Gastrocnemius medialis (tissue), 4 donors: ENCODE results near the gene OPA3. TPM values are rescaled to one million over a fixed set of nuclear protein-coding genes. Genes with fewer than 3 reads are reported as not detected.

Experiments used
- ATAC-seq, 2 donors: fragments of 150-250 bp; one replicate each; pipeline ENCODE4 v1.9.1; 2016
- DNase-seq, 2 donors: peaks; one replicate each; pipeline ENCODE4 v3.0.0-alpha.2; 2019
- H3K27ac ChIP-seq, 4 donors: fragments of 200-600 bp; sonication (generic); 1 replicate in 1 of 4; 2 replicates in 3 of 4; pipeline ENCODE4 v1.5.1; 2016 to 2018; ENCODE audit warnings: mild to moderate bottlenecking in 2 of 4, moderate library complexity in 1 of 4
- H3K27me3 ChIP-seq, 3 donors: fragments of 200-600 bp; sonication (generic) in 2 of 3; 1 replicate in 1 of 3; 2 replicates in 2 of 3; pipeline versions ENCODE4 v1.5.1 to v1.6.0; 2016 to 2019; ENCODE audit warnings: mild to moderate bottlenecking in 1 of 3, moderate library complexity in 1 of 3
- H3K36me3 ChIP-seq, 2 donors: fragments of 200-600 bp; sonication (generic) in 1 of 2; one replicate each; pipeline ENCODE4 v1.5.1; 2017 to 2018
- H3K4me1 ChIP-seq, 2 donors: fragments of 200-600 bp; sonication (generic) in 1 of 2; one replicate each; pipeline ENCODE4 v1.5.1; 2016 to 2017; ENCODE audit warnings: mild to moderate bottlenecking in 2 of 2
- H3K4me3 ChIP-seq, 4 donors: fragments of 200-600 bp; sonication (generic) in 3 of 4; 1 replicate in 1 of 4; 2 replicates in 3 of 4; pipeline ENCODE4 v1.5.1; 2016 to 2019; ENCODE audit warnings: mild to moderate bottlenecking in 2 of 4
- H3K9me3 ChIP-seq, 3 donors: fragments of 200-600 bp; sonication (generic) in 2 of 3; 1 replicate in 1 of 3; 2 replicates in 2 of 3; pipeline ENCODE4 v1.5.1; 2016 to 2019
- POLR2A ChIP-seq, 2 donors: fragments of 450-650 bp; IDR thresholded peaks; one replicate each; pipeline ENCODE4 v1.6.1; 2017; ENCODE audit warnings: antibody characterized with exemption in 2 of 2, mild to moderate bottlenecking in 2 of 2, moderate library complexity in 2 of 2
- in situ Hi-C, 4 donors: fragments of 200-750 bp; cut with MboI; loops; one replicate each; pipeline versions ENCODE4 v1.15.0 to v1.8.0; 2017; ENCODE audit warnings: low sequenced_read_pairs in 4 of 4
- intact Hi-C: fragments of 100-400 bp; cut with DNase I; formaldehyde crosslinking; loops from one replicate; pipeline ENCODE4 v1.15.1; 2023; ENCODE audit warnings: low total_unique reads
- total RNA-seq, 4 donors: library from RNA; depleted of rRNA; stranded (reverse); fragments of >200 nt; gene quantifications; one replicate each; pipeline versions ENCODE4 v1.1.0 to v1.2.3, GENCODE V29; 2016
- TF ChIP-seq, protein P1 (sequence below), 5 experiments: fragments of 450-650 bp in 3 of 5; fragments of 200-600 bp in 2 of 5; sonication (generic) in 2 of 5; IDR thresholded peaks in 4 of 5; conservative IDR thresholded peaks in 1 of 5; 1 replicate in 4 of 5; 2 replicates in 1 of 5; pipeline ENCODE4 v1.5.1; 2016 to 2019; ENCODE audit warnings: antibody characterized with exemption in 5 of 5, mild to moderate bottlenecking in 3 of 5, moderate library complexity in 3 of 5

The OPA3 gene
- total RNA-seq, 4 donors from 2014 or later, result 14.8 to 32.5 (median 20.3) TPM

DNA sequence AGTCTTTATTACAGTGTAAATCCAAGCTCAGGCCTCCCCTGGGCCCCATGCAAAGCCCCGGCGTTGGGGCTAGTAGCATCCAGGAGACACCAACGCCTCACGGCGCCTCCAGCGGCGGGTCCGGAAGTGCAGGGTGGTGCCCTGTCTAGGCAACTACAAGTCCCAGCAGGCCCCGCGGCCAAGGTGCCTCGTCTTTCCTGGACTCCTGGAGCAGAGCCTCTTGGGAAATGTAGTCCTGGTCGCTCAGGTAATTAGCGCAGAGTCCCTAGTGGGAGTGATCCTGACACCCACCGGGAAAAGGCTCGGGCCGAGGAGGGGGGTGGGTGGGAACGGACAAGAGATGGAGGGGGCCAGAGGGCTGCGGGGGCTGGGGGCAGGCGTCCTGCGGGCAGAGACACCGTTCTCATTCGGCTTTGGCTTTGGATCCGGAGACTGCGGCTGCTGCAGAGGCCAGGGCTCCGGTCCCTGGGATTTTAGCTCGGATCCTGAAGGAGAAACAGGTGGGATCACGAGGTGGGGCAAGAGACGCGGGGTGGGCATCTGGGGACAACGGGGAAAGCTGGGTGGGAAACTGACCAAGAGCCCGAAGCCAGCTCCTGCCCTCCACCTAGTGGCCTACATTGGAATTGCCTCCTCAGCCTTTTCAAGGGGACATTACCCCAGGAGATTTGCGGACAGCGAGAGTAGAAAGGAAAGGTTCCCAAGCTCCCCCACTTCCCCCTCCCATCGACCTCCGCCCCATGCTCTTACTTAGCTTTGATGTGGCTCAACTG, 99.1 kb downstream of the OPA3 start:
- Histone ChIP-seq H3K9me3 (no peaks in the 10 kb centered on the region), H3K36me3 (peaks cover 0 to 8% of the 10 kb centered on the region in 2 donors), H3K27ac (peak overlapping the region; percentile 89 to 99 (median 93)), H3K4me1 (peaks cover 8 to 13% of the 10 kb centered on the region in 2 donors), H3K27me3 (no peaks in the 10 kb centered on the region), H3K4me3 (peak overlapping the region; percentile 68 to 88 (median 72))
- ATAC-seq (peak; percentile 96 to 99), DNase-seq (peak; percentile 97)
- TF ChIP-seq POLR2A (IDR thresholded peaks at IDR 0.05), result no peak
- TF ChIP-seq, protein P1, sequence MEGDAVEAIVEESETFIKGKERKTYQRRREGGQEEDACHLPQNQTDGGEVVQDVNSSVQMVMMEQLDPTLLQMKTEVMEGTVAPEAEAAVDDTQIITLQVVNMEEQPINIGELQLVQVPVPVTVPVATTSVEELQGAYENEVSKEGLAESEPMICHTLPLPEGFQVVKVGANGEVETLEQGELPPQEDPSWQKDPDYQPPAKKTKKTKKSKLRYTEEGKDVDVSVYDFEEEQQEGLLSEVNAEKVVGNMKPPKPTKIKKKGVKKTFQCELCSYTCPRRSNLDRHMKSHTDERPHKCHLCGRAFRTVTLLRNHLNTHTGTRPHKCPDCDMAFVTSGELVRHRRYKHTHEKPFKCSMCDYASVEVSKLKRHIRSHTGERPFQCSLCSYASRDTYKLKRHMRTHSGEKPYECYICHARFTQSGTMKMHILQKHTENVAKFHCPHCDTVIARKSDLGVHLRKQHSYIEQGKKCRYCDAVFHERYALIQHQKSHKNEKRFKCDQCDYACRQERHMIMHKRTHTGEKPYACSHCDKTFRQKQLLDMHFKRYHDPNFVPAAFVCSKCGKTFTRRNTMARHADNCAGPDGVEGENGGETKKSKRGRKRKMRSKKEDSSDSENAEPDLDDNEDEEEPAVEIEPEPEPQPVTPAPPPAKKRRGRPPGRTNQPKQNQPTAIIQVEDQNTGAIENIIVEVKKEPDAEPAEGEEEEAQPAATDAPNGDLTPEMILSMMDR (IDR thresholded peaks at IDR 0.05 in 4 of 5, conservative IDR thresholded peaks at IDR 0.05 in 1 of 5), result peak; percentile 73 to 88 (median 82)
- intact Hi-C loops (no loop called here), in situ Hi-C loops (no loop called here)

DNA sequence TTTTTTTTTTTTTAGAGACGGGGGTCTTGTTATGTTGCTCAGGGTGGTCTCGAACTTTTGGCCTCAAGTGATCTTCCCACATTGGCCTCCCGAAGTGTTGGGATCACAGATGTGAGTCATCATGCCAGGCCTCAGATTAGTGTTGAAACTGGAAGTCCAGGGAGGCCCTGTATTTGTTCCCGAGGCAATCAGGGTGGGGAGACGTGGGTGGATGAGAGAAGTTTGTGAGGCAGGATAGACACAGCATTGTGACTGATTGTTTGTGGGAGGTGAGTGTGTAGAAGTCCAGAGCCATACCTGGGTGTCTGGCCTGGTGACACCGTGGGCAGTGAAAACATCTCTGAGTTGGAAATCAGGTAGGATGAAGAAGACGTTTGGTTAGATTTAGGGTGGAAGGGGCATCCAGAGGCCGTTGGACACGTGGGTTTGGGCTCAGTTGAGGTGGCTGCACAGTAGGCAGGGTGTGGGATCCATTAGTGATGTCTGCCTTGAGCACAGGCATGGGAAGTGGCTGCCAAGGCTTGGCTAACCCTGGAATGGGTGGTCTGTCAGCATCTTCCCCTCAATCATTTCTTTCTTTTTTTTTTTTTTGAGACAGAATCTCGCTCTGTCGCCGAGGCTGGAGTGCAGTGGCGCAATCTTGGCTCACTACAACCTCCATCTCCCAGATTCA, 100.2 kb downstream of the OPA3 start:
- intact Hi-C loops (no loop called here), in situ Hi-C loops (loop anchor here in 2 of 4 donors (5.0 kb wide), 1 partner anchor 47 kb away; no protein-coding TSS in a partner anchor)
- no peak for ATAC-seq
- Histone ChIP-seq H3K27me3 (no peaks in the 10 kb centered on the region), H3K4me3 (no peak overlapping the region), H3K27ac (peak overlapping the region; percentile 89 to 99 (median 93)), H3K4me1 (peaks cover 8 to 13% of the 10 kb centered on the region in 2 donors), H3K36me3 (peaks cover 0 to 8% of the 10 kb centered on the region in 2 donors), H3K9me3 (no peaks in the 10 kb centered on the region)
- TF ChIP-seq POLR2A (IDR thresholded peaks at IDR 0.05), result no peak
- TF ChIP-seq, protein P1 (IDR thresholded peaks at IDR 0.05 in 4 of 5, conservative IDR thresholded peaks at IDR 0.05 in 1 of 5), result no peak
- DNase-seq, result no peak

DNA sequence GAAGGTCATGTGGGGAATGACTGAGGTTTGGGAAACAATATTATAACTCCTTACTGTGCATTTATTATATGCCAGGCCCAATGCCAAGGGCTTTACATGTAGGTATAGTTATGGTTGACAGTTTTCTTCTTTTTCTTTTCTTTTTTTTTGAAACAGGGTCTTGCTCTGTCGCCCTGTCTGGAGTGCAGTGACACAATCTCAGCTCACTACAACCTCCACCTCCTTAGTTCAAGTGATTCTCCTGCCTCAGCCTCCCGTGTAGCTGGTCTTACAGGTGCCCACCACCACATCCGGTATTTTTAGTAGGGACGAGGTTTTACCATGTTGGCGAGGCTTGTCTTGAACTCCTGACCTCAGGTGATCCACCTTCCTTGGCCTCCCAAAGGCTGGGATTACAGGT, 101.6 kb downstream of the OPA3 start:
- DNase-seq (no peak), ATAC-seq (no peak)
- in situ Hi-C loops (loop anchor here in 2 of 4 donors (5.0 kb wide), 1 partner anchor 46 kb away; no protein-coding TSS in a partner anchor), intact Hi-C loops (no loop called here)
- Histone ChIP-seq H3K4me3 (no peak overlapping the region), H3K4me1 (peaks cover 12 to 14% of the 10 kb centered on the region in 2 donors), H3K27ac (no peak overlapping the region), H3K36me3 (peaks cover 0 to under 1% of the 10 kb centered on the region in 2 donors), H3K9me3 (no peaks in the 10 kb centered on the region), H3K27me3 (no peaks in the 10 kb centered on the region)
- TF ChIP-seq, protein P1 (IDR thresholded peaks at IDR 0.05 in 4 of 5, conservative IDR thresholded peaks at IDR 0.05 in 1 of 5), result no peak
- TF ChIP-seq POLR2A (IDR thresholded peaks at IDR 0.05), result no peak

DNA sequence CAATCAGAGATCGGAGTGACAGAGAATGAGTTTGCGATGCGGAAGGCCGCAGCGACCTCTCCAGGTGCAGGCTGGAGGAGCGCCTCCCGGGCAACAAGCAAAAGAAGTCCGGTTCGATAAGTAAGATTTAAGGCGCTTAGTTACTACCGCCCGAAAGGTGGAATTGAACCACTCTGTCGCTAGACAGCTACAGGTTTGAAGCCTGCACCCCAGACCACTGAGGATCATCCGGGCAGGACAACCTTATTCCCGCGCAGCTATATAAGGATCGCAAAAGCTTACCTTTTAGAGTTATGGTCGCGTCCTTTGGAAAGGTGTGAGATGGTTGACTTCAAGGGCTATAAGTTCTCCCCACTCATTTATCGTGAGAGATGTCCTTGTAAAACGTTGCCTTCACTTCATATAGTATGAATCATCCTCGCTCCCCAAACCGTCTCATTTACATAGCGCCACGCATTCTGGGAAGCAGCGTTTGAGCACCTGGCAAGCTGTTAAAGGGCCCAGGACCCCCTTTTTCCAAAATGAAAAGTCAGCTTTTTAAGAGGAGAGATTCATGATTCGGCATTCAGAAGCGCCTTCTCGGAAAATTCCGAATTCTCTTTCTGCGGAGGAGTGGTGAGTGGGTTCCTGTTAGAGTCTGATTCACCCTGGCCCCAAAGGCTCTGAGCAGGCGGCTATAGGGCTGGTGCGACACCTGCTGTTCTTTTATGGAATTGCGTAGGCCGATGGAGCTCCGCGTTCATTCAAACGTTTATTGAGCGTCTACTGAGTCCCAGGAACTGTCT, 106.0 kb downstream of the OPA3 start:
- DNase-seq (peak; percentile 62 to 82), ATAC-seq (peak; percentile 87 to 91)
- H3K36me3 ChIP-seq, result no peaks in the 10 kb centered on the region
- H3K27me3 ChIP-seq, result no peaks in the 10 kb centered on the region
- H3K9me3 ChIP-seq, result no peaks in the 10 kb centered on the region
- in situ Hi-C loops (loop anchor here in 2 of 4 donors (5.0 kb wide), 2 partner anchors 36 to 41 kb away; no protein-coding TSS in a partner anchor), intact Hi-C loops (loop anchor here (1.0 to 2.0 kb wide), 2 partner anchors 39 to 50 kb away; no protein-coding TSS in a partner anchor)
- peaks cover 5 to 7% of the 10 kb centered on the region in 2 donors for H3K4me1 ChIP-seq
- peak; percentile 55 to 71 for TF ChIP-seq POLR2A (IDR thresholded peaks at IDR 0.05)
- TF ChIP-seq, protein P1 (IDR thresholded peaks at IDR 0.05 in 4 of 5, conservative IDR thresholded peaks at IDR 0.05 in 1 of 5), result peak; percentile 96 to 99 (median 99)
- H3K27ac ChIP-seq, result peak overlapping the region; percentile 91 to 94 (median 91)
- H3K4me3 ChIP-seq, result peak overlapping the region; percentile 55 to 60 (median 56)
